AG10803 (cell line): Measurements from ENCODE around the gene OSM.

Experiments
- DNase-seq: peaks from one replicate; pipeline ENCODE4 v3.0.0; 2010; ENCODE audit warnings: low read depth
- H3K4me3 ChIP-seq: 2 replicates; pipeline ENCODE4 v1.5.1; 2011; ENCODE audit warnings: mild to moderate bottlenecking, low read length, control low read depth
- CTCF ChIP-seq: conservative IDR thresholded peaks from 2 replicates; pipeline ENCODE4 v1.5.1; 2011; ENCODE audit warnings: mild to moderate bottlenecking, low read length, control low read depth, inconsistent platforms

The OSM gene

GRCh38 chr22:30247974-30248373 lies 18.7 kb downstream of the OSM start:
- TF ChIP-seq CTCF: no peak
- DNase-seq: no peak
- no peak overlapping the region for H3K4me3 ChIP-seq

DNA sequence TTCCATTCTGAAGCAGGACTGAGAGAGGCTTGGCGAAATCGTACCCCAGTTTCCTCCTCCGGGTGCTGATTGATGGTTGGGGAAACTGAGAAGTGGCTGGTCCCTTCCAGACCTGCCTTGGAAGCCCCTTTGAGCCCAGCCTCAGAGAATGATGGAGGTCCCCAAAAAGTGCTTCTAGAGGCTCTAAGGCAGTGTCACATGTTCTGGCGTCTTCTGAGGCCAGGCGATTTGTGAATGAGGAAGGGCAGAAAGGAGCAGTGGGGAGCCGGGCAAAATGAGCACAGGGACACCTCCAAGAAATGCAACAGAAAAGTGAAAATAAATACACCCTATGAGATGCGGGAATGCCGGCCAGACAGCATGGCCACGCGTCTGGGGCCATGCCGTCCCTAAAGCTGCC lies 19.1 kb downstream of the OSM start:
- no peak overlapping the region for H3K4me3 ChIP-seq
- no peak for DNase-seq
- no peak for TF ChIP-seq CTCF

GRCh38 chr22:30246814-30247376 lies 19.8 kb downstream of the OSM start:
- peak overlapping the region; percentile 48 for H3K4me3 ChIP-seq
- DNase-seq: no peak
- no peak for TF ChIP-seq CTCF

DNA sequence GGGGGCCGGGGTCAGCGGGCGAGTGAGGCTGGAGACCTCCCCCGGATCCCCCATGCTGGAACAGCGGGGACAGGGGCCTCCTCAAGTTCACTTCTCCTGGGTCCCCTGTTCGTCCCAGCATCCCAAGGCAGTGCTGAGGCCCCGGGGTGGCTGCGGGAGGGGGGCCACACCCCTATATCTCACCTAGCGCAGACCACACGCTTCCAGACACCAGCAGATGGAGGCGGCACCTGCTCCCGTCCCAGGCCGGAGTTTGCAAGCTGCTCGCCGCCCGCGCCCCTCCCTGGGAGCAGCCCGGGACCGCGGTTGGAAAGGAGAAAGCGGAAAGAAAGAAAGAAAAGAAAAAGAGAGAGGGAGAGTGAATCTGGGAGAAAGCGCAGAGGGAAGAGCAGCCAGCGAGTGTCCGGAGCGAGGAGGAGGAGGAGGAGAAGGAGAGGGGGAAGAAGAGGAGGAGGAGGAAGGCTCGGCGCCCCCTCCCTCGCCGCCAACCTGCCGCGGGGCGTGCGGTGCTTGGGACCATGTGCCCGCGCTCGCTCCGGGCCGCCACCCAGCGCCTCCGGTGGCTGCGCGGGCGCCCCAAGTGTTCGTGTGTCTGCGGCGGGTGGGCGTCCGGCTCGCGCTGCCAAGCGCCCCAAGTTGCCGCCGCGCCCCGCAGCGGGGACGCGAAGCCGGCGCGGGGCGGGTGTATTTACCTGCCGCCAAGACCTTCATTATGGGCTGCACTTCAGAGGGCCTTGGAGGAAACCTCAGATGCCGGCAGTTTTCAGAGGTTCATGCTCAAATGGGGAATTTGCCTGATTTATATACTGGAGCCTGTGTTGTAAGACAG lies 20.5 kb downstream of the OSM start, which contains the start of gene LIF:
TSS of gene LIF (minus strand) at position 775 of the 829 bp plus-strand sequence. CDS start at position 711, 64 bp downstream.
- peak; percentile 44 for DNase-seq
- TF ChIP-seq CTCF: no peak
- H3K4me3 ChIP-seq: peak within 1 kb of the TSS; percentile 58

GRCh38 chr22:30245181-30245984 lies 21.3 kb downstream of the OSM start:
- no peak for DNase-seq
- peak overlapping the region; percentile 58 for H3K4me3 ChIP-seq
- TF ChIP-seq CTCF: no peak

- DNase-seq: no peak
- H3K4me3 ChIP-seq: no peak overlapping the region
- TF ChIP-seq CTCF: no peak
Measured at GRCh38 chr22:30244641-30245040, 22.0 kb downstream of the OSM start.
